GM21526 (cell line): ENCODE data around the gene ELMO1.

Experiments
- ATAC-seq: cut with Tn5 transposase; IDR thresholded peaks from one replicate; pipeline ENCODE4 v1.9.1; 2021; ENCODE audit warnings: moderate library complexity; ENCODE audit not compliant: unreplicated experiment, low FRiP score

Gene ELMO1

GRCh38 chr7:37320848-37321468, 127.7 kb downstream of the ELMO1 start:
- ATAC-seq = no peak

- no peak for ATAC-seq
Measured at GRCh38 chr7:37320140-37320847, 128.4 kb downstream of the ELMO1 start.

- ATAC-seq = no peak
Measured at GRCh38 chr7:37318541-37318940, 130.1 kb downstream of the ELMO1 start.

- ATAC-seq = no peak
Measured at GRCh38 chr7:37315772-37316715, 132.6 kb downstream of the ELMO1 start.

- no peak for ATAC-seq
Measured at GRCh38 chr7:37312608-37313007, 136.1 kb downstream of the ELMO1 start.

GRCh38 chr7:37311355-37311754, 137.3 kb downstream of the ELMO1 start:
- no peak for ATAC-seq

GRCh38 chr7:37310327-37311080, 138.2 kb downstream of the ELMO1 start:
- no peak for ATAC-seq

GRCh38 chr7:37309493-37309892, 139.2 kb downstream of the ELMO1 start:
- ATAC-seq = no peak

GRCh38 chr7:37304921-37305320, 143.7 kb downstream of the ELMO1 start:
- ATAC-seq = no peak

- ATAC-seq = no peak
Measured at GRCh38 chr7:37297546-37297945, 151.1 kb downstream of the ELMO1 start.

GRCh38 chr7:37295401-37295800, 153.3 kb downstream of the ELMO1 start:
- no peak for ATAC-seq

GRCh38 chr7:37290731-37291130, 157.9 kb downstream of the ELMO1 start:
- ATAC-seq = no peak

GRCh38 chr7:37289781-37290180, 158.9 kb downstream of the ELMO1 start:
- ATAC-seq = no peak

- ATAC-seq = no peak
Measured at GRCh38 chr7:37289367-37289766, 159.3 kb downstream of the ELMO1 start.

- no peak for ATAC-seq
Measured at GRCh38 chr7:37287131-37287855, 161.4 kb downstream of the ELMO1 start.

- ATAC-seq = no peak
Measured at GRCh38 chr7:37286454-37286832, 162.2 kb downstream of the ELMO1 start.

GRCh38 chr7:37285706-37286453, 162.8 kb downstream of the ELMO1 start:
- no peak for ATAC-seq

- ATAC-seq = no peak
Measured at GRCh38 chr7:37284805-37285231, 163.8 kb downstream of the ELMO1 start.

- ATAC-seq = no peak
Measured at GRCh38 chr7:37284285-37284684, 164.4 kb downstream of the ELMO1 start.
